MM.1S (cell line): ENCODE measurements around the gene DAZAP1.

Source experiments
- CTCF ChIP-seq: fragments of 300-600 bp; sonication (generic); IDR thresholded peaks from 2 replicates; pipeline ENCODE4 v1.5.1; 2016; ENCODE audit warnings: antibody characterized with exemption, low read length, mixed read lengths
- EZH2 ChIP-seq: fragments of 300-600 bp; sonication (generic); optimal IDR thresholded peaks from 2 replicates; pipeline ENCODE3; 2017; ENCODE audit warnings: low read depth, mild to moderate bottlenecking, antibody characterized with exemption, low read length, mixed read lengths
- EZH2phosphoT487 ChIP-seq: fragments of 300-600 bp; sonication (generic); IDR thresholded peaks from 2 replicates; pipeline ENCODE4 v1.6.1; 2018; ENCODE audit warnings: antibody characterized with exemption, low read length

GRCh38 chr19:1451916-1452801, 44.8 kb downstream of the DAZAP1 start:
- TF ChIP-seq CTCF = no peak
- no peak for TF ChIP-seq EZH2
- TF ChIP-seq EZH2phosphoT487 = no peak
